ENCODE measurements around the gene GLRB.
A peak's percentile ranks its signal among the peaks of the same experiment; 100 is the strongest.
"Not testable (repeated sequence)": the region's sequence is repeated elsewhere in the genome, so short reads cannot be mapped to it uniquely, and the experiment has no call there.

Gene GLRB

DNA sequence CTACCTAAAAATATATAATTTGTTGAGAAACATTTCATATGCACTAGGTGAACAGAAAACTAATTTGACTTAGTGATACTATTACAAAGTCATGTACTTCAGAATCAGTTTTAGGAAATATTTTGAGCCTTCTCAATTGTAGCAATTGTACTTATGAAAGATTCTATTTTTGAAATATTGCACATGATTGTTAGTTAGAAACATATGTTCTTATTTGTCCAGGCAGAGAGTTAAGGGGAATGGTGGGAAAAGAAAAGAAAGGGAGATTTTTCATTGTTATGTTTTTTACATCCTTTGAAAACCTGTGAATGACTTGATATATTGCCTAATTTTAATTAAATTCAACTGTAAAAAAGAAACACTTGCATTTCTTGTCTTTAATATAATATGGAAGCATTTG lies 66.0 kb downstream of the GLRB start:
- no peak for DNase-seq

DNA sequence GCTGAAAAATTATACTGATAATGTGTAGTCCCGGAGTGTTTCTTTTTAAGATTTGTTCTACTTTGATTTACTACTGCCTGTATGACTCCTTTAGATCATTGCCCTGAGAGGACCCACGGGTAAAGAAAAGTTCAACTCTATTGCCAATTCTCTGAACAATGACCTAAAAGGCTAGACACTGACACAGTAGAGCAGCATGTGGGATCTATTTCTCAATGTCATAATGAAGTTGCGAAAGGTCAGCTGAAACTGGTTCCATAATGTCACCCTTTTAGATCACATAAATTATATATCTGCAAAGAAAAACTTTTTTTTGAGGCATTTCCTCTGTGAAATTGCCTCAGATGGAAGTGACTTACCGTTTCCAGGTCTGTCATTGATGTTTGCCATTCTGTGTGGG lies 67.4 kb downstream of the GLRB start:
- DNase-seq, result no peak

DNA sequence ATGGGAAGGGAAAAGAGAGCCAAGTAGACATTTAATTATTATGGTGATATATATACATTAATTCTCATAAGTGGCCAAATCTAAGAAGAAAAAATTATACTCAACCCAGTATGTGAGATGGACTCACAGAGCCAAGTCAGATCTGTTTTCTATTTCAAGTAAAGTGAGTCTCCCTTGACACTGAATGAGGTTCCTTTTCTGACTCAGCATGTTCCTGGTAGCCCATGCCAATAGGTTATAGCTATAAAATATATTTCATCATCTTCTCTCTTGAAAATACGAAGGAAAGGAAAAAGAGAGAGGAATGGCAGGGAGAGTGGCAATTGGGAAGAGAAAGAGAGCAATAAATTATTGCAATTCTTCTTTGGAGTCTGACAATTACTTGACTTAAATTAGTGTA lies 75.8 kb downstream of the GLRB start:
- DNase-seq, result no peak

DNA sequence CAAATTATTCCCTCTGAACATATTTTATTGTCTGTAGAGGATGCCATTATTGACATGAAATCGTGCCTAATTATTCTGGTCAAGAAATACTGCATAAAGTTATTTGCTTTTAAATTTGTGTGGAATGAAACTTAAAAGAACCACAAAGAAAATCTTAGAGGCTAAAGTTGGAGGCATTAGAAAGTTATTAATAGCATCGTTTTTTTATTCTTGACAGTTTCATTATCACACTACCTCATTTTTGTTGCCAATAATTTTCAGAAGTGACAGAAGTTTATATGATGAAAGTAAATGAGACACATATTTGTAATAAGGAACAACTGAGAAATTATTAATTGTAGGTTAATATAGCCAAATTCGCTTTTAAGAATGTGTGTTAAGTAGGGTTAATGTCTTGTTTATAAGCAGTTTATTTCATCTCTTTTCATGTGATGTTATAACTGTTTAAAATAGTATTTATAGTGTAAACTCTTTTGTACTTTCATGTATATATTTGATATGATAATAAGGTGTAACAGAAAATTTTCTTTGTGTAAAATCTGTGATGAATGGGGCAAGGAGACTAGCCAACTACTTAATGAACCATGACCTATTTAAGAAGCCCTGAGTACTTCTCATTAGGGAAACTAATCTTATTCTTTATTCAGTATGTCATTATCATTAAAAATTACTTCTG lies 90.1 kb downstream of the GLRB start:
- peak; percentile 46 for DNase-seq

DNA sequence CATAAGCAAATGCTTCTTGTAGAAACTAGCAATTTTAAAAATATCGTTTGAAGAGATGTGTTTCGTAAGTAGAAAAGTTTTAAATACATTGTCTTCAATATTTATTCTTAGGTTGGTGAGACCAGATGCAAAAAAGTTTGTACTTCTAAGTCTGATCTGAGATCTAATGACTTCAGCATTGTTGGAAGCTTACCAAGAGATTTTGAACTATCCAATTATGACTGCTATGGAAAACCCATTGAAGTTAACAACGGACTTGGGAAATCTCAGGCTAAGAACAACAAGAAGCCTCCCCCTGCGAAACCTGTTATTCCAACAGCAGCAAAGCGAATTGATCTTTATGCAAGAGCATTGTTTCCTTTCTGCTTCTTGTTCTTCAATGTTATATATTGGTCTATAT lies 94.4 kb downstream of the GLRB start:
- DNase-seq, result peak; percentile 11

DNA sequence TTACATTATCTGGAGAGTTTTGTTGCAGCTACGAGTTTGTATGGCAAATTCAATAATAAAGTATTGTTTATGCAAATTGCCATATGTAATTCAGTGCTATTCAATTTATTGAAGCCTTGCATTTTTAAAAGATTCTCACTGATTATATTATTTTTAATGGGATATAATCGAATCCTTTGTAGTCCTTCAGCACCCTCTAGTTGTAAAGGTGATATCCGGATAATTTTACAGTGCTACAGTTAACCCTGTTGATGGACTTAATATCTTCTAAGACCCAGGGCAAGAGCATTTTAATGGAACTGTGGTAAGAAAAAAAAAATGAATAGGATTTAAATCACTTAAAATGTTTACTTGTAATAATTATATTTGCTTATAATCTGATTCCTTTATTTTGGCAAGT lies 96.1 kb downstream of the GLRB start:
- DNase-seq, result no peak

DNA sequence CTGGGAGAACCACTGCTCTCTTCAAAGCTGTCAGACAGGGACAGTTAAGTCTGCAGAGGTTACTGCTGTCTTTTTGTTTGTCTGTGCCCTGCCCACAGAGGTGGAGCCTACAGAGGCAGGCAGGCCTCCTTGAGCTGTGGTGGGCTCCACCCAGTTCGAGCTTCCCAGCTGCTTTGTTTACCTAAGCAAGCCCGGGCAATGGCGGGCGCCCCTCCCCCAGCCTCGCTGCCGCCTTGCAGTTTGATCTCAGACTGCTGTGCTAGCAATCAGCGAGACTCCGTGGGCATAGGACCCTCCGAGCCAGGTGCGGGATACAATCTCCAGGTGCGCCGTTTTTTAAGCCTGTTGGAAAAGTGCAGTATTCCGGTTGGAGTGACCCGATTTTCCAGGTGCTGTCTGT lies 104.3 kb downstream of the GLRB start:
- DNase-seq, result not testable (repeated sequence)

DNA sequence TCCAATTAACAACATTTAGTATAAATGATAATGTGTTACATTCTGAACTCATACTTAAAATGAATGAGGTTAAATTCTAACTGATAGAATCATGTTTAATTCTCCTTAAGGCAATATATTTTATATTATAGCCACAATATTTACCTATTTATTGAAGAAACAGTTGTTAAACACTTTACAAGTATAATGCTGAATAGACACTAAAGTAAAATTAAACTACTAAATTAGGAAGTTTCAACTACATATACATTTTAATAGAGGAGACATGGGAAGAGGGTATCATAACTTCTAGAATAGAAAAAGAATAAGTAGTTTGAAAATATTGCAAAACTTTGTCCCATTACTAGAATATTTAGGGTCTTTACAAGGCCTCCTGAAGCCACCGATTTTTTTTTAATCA lies 108.3 kb downstream of the GLRB start:
- no peak for DNase-seq

DNA sequence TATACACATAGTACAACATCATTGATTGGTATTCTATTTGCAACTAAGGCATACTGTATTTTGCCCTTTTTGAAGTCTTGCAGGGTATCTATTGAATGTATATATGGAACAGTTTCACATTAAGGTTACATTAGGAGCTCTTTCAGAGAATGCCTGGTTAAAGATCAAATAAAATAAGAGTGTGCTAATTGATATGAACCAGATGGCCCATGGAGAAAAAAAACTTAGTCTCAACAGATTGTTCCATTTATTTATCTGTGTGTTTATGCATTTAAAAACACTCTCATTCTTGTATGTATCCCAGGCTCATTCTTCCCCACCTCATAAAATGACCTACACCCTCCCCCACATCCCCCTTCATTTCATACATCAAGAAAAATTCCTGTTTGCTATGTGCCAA lies 109.4 kb downstream of the GLRB start:
- DNase-seq, result no peak

DNA sequence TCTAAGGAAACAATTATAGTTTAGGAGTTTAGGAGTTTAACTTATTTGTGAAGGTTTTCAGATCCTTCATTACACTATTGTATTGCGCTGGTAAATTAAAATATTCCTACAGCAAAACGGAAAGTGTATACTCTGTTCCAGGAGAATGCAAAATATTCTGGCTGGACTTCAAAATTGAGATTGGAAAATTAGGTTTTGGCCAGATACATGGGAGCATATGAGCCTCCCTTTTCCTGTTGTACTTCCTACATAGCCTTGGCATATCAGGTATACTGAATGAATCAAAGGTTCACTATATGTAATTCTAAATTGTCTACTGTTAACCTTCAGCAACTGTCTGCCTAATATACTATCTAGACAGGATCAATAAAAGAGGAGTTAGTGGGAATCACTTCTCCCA lies 119.4 kb downstream of the GLRB start:
- DNase-seq, result no peak

DNA sequence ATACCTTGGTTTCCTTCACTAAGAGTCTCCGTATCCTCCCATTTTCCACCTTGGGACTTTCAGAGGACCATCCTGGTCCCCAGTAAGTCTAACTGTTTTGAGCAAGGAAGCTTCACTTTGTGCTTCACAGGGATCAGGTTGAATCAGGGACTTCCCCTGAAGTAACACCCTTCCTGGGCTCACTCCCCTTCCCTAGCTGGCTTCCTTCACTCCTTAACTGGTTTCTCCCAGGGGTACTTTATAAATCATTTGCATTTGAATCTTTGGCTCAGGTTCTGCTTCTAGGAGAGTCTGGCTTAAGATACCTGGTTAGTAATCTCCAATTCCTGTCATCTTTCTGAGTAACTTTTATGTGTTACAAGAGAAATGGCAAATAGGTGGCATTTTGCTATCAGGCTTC lies 120.1 kb downstream of the GLRB start:
- DNase-seq, result no peak

DNA sequence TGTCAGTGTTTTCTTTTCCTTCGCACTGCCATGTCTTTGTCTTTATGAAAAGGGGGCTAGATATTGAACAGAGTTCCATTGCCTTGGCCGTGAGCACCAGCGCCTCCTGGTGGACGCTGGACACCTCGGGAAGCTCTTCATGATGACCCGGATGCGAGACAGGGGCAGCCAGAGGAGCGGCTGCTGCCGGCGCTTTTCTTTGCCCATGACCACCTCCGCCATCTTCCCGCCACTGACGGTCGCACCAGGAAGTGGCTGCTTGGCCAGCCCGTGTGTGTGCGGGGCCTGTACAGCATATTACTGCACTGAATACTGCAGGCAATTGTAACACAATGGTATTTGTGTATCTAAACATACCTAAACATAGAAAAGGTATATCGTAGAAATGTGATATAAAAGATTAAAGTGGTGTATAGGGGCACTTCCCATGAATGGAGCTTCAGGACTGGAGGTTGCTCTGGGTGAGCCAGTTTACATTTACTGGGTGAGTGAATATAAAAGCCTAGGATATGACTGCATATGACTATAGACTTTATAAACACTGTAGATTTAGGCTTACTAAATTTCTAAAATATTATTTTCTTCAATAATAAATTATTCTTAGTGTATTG lies 128.8 kb downstream of the GLRB start:
- DNase-seq, result no peak

DNA sequence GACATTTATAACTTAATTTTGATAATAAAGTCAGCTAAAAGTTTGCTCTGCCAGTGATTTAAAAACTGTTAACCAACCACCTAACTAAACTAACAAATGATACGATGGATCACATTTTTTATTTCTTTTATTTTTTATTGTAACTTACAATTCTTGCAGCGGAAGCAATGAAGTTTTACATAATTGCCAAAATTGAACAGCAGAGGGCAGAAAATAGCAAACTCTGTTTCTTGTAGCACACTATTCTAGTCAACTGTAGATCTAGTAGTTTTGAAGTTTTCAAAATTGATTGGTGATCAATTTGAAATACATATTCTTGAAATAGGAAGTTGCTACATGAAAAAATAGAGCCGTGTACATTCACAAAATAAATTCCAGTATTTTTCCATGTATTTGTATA lies 141.8 kb downstream of the GLRB start:
- peak; percentile 6 for DNase-seq

DNA sequence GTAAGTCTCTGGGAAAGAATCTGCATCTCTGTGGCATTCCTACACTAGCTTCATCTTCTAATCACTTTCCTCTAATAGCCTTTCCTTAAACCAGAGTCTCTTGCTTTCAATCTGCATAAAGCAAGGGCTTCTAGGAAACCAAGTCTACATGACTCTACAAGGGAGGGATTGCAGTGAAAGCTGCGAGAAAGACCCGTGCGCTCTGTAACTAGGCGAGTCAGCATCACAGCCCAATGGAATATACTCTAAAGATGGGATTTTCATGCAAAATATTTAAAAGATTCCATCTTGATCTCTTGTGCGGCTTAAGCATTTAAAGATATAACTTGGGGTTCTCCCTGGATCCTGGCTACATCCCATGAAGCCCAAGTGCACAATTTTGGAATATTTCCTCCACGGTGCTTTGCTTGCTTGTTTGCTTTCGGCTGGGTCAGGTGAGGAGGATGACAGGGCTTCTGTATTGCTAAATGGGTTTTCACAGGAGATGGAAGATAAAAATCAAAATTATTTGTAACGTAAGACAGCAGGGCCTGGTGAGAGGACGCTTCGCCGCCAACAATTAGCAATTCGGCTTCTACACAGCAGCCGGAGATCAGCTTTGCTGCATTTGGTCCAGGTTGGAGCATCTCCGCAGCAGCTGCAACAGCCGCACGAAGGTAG lies 143.9 kb downstream of the GLRB start:
- no peak for DNase-seq

DNA sequence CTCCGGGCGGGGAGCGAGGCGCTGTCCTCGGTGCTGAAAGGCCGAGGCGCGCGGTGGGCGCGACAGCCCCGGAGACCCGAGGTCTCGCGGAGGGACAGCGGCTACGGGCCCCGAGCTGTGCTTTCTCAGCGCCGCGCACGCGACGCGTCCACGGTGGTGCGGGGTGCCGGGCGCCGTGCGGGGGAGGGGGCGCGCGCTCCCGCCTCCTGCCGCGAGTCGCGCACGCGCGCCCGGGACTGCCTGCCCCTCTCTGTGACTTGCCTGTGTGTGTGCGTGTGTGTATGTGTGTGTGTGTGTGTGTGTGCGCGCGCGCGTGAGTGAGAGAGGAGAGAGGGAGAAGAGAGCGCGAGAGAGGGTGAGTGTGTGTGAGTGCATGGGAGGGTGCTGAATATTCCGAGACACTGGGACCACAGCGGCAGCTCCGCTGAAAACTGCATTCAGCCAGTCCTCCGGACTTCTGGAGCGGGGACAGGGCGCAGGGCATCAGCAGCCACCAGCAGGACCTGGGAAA lies 144.5 kb downstream of the GLRB start, which contains the start of gene GRIA2:
TSS of gene GRIA2 (plus strand) at position 358 of the 511 bp plus-strand sequence. CDS start 315 bp downstream, outside the sequence.
- DNase-seq, result peak; percentile 51

DNA sequence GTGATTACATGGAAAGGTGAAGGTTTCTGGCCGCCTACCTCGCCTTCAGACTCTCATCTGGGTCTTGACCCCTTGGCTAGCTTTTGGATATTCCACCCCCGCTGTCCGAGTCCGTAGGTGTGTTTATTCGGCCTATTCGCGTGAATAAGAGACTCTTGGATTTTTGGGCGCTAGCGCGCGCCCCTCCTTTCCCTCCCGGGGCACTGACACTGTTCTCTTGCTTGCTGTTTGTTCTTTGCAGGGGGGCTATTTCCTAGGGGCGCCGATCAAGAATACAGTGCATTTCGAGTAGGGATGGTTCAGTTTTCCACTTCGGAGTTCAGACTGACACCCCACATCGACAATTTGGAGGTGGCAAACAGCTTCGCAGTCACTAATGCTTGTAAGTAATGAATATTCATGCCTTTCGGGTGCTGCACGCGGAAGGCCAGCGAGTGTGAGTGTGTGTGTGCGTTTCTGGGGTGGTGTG lies 145.5 kb downstream of the GLRB start:
- no peak for DNase-seq
